GM19324 (cell line): ENCODE measurements around the gene TRAF6.
"Not testable (repeated sequence)": the region's sequence is repeated elsewhere in the genome, so short reads cannot be mapped to it uniquely, and the experiment has no call there.

Experiments
- ATAC-seq: cut with Tn5 transposase; IDR thresholded peaks from one replicate; pipeline ENCODE4 v1.9.1; 2021; ENCODE audit warnings: mild to moderate bottlenecking, moderate library complexity; ENCODE audit not compliant: unreplicated experiment, low FRiP score

Gene TRAF6

GRCh38 chr11:36509694-36510593, at the start of gene TRAF6:
TSS of gene TRAF6 (minus strand) at chr11:36510272. CDS start at chr11:36501515, 8,757 bp downstream.
- ATAC-seq = peak; percentile 98

DNA sequence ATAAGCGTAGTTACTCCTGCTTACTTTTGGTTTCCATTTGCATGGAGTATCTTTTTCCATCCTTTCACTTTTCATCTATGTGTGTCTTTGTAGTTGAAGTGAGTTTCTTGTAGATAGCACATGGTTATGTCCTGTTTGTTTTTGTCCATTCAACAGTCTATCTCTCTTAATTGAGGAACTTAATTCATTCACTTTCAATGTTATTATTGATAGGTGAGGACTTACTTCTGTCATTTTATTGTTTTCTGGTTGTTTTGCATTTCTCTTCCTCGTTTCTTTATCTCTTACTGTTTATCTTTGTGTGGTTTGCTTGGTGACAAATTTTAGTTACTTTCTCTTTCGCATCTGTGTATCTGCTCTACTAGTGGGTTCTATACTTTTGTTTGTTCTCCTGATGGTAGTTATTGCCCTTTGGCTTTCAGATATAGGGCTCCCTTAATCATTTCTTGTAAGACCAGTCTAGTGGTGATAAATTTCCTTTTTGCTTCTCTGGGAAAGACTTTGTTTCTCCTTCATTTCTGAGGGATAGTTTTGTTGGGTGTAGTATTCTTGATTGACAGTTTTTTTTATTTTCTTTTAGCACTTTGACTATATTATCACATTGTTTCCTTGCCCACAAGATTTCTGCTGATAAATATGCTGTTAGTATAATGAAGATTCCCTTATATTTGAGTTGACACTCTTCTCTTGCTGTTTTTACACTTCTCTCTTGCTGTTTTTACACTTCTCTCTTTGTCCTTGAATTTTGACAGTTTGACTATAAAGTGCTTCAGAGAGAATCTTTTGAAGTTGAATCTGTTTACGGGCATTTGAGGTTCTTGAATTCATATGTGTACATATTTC, 48.7 kb upstream of the TRAF6 start:
- peak; percentile 93 for ATAC-seq

DNA sequence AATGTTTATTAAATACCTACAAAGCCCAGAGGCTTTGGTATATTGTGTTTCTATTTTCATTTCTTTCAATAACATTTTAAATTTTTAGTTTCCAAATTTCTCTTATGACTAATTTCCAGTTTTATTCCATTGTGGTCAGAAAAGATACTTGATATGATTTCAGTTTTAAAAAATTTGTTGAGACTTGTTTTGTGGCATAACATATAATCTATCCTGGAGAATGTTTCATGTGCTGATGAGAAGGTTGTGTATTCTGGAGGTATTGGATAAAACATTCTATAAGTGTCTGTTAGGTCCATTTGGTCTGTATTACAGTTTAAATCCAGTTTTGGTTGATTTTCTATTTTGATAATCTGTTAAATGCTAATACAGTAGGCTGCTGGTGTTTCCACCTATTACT, 47.9 kb upstream of the TRAF6 start:
- no peak for ATAC-seq

DNA sequence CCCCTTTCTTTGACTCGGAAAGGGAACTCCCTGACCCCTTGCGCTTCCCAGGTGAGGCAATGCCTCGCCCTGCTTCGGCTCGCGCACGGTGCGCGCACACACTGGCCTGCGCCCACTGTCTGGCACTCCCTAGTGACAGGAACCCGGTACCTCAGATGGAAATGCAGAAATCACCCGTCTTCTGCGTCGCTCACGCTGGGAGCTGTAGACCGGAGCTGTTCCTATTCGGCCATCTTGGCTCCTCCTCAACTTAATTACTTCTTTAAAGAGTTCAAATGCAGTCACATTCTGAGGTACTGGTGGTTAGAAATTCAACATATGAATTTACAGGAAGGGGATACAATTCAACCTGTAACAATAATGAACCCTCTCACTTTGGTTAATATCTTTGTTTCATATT, 47.3 kb upstream of the TRAF6 start:
- not testable (repeated sequence) for ATAC-seq

GRCh38 chr11:36550385-36551115, 40.5 kb upstream of the TRAF6 start:
- ATAC-seq = no peak

DNA sequence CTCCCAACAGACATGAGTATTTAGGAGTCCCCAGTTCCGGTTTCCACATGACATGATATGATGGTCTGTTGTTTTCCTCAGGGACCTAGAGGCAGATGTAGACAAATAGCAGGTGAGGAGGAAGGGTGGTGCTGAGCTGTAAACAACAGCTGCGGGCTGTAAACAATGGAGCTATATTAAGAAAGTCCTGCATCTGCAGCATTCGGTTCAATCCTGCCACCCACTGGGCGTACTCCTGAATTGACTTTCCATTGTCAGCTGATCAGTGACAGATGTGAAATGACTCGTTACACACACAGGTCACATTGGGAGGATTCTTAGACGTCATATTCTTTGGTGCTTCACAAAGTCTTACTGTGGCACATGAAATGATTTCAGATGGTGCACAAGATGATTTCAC, 30.9 kb upstream of the TRAF6 start:
- peak; percentile 96 for ATAC-seq

GRCh38 chr11:36534276-36534840, 24.3 kb upstream of the TRAF6 start:
- no peak for ATAC-seq

DNA sequence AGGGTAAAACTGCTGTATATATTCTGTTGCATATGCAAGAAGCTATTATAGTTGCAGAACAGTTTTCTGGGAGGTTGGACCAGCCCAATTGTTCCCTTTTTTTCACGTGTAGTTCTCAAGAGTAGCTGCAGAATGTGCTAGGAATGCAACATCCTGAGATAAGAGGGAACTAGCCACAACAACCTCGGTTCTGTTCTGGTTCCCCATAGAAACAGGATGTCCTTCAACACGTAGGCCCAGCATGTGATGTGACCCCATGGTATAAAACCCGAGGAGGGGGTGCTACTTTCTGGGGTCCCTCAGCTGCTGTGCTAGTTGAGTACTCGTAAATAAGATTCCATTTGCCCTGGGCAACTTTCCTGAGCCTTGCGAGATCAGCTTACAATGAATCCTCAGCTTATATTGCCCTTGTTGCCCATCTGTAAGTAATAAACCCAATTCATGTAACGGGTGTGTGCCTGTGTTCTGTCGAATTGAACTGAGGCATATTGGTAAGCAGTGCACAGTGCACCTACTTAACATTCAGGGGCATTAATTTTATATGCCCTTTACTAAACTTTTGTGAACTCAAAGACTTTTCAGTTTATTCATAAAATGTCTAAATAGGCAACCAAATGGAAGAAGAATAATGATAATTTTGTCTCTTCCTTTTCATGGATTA, 23.0 kb upstream of the TRAF6 start:
- no peak for ATAC-seq

DNA sequence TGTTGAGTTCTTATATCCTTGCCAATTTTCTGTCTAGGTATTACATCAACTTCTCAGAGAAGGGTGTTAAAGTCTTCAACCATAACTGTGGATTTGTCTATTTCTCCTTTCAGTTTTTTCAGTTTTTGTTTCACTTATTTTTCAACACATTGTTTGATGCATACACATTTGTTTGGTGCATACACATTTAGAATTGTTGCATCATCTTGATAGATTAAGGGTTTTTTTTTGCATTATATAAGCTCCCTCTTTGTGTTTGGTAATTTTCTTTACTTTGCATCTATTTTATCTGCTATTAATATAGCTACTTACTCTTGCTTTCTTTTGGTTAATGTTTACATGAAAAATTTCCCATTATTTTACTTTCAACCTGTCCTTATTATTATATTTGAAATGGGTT, 20.8 kb upstream of the TRAF6 start:
- no peak for ATAC-seq

DNA sequence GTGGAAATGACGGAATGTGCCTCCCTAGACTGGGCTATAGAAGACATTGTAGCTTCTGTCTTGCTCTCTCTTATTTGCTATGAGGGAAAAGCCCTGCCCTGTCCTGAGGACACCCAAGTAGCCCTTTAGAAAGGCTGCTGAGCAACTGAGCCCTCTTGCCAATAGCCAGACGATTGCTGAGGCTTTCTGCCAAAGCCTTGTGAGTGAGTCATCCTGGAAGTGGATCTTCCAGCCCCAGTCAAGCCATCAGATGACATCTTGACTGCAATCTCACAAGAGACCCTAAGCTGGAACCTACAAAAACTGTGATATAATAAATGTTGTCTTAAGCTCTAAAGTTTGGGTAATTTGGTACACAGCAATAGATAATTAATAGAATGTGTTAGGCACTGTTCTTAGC, 3.9 kb upstream of the TRAF6 start:
- no peak for ATAC-seq

DNA sequence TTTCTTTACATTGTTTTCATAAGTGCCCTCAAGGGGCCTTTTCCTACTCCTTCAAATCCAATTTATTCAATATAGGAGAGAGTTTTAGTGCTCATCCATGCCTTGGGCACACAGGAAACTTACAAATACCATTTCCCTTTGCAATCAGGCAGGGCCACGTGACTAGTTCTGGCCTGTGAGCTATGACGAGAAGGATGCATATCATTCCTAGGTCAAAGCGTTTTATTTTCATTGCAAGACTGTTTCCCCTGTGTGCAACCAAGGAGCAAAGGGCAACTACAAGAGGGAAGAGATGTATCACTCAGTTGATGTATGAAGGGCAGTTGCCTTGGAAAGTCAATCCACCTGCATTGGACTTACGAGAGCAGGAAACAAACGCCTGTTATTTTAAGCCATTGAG, 1.9 kb upstream of the TRAF6 start:
- no peak for ATAC-seq

DNA sequence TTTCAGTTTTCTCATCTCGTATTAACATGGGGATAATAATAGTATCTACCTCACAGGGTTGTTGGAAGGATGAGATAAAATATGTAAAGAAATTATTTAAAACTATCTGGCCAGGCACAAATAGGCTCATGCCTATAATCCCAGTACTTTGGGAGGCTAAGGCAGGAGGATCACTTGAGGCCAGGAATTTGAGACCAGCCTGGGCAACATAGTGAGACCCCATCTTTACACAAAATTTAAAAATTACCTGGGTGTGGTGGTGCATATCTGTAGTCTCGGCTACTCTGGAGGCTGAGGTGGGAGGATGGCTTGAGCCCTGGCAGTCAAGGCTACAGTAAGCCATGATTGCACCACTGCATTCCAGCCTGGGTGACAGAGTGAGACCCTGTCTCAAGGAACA, 990 bp upstream of the TRAF6 start:
- ATAC-seq = not testable (repeated sequence)

DNA sequence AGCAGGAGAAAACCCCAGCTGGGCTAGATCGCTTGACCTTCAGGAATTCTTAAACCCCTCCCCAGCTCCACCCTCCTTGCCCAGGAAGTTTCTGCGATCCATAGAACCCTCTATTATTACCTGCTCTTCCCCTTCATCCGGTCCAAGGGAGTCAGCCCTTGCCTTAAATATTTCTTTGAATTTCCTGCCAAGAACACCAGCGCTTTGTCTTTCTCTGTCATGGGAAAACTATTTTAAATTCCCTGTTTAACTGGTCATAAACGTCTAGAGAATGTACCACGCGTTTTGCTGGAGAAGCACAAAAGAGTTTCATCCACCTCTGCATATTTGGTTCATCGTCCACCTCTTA, 496 bp upstream of the TRAF6 start:
- ATAC-seq = no peak

GRCh38 chr11:36509201-36509639, 852 bp downstream of the TRAF6 start:
- ATAC-seq = peak; percentile 12

DNA sequence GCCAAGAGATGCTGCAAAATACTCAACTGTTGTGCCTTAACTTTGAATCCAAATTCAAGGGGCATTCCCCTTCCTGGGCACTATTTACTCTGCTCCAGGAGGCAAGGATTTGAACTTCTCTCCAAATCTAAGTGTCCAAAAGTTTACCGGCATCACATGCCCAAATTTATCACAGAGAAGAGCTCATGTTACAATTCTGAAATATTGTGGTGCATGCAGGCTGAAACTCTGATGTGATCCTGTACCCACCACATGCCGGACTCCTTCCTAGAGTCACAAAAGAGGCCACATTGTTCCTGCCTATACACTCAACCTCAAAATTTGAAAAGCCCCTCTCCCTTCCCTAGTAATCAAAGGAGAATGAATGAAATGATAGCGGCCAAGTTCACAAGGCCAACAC, 1.3 kb downstream of the TRAF6 start:
- ATAC-seq = no peak

DNA sequence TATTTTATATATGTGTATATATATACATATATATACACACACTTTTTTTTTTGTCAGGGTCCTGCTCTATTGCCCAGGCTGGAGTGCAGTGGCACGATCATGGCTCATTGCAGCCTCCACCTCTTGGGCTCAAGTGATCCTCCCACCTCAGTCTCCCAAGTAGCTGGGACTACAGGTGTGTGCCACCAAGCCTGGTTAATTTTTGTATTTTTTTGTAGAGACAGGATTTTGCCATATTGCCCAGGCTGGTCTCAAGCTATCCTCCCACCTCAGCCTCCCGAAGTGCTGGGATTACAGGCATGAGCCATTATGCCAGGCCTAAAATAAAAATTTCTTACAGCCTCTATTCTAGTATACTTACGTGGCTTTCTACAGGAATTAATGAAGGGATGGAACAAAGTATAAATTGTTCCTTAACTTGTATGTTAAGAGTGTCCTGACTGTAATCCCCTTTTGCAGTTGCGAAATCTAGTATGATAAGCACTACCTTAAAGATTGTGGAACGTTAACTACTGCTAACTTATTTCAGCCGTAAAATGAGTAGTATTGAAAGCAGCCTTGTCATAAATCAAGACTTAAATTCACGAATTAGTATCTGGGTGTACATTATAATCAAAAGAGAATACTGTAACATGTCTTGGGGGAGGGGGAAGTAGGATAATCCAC, 2.1 kb downstream of the TRAF6 start:
- no peak for ATAC-seq

GRCh38 chr11:36501236-36501635, 8.8 kb downstream of the TRAF6 start:
- no peak for ATAC-seq

DNA sequence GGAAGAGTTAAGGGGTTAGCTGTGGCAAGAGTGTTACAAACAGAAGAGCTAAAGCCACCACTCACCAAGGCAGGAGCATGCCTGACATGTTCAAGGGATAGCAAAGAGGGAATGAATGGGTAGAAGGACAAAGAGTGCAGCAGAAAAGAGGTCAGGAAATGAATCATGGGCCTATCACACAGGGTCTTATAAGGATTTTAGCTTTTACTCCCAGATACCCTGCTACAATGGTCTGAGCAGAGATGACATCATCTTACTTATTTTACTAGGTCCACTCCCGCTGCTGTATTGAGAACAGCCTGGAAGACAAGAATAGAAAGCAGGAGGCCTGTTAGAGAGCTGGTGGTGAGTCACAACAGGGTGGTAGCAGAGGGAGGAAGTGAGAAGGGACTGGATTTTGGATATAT, 9.8 kb downstream of the TRAF6 start:
- no peak for ATAC-seq

DNA sequence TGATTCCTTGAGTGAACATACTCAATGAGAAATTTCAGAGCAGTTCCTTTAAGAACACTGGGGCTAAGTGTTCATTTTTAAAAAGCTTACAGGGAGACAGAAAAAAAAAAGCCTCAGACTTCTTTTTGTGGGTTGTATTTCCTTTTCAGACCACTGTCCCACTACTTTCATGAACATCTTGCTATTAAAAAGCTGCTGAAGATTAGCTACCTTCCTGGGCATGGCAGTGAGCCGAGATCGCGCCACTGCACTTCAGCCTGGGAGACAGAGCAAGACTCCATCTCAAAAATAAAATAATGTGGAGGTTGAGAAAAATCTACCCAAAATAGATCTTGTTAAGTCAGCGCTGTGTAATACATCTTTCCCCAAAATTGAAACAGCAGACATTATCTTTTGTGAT, 10.8 kb downstream of the TRAF6 start:
- ATAC-seq = no peak

DNA sequence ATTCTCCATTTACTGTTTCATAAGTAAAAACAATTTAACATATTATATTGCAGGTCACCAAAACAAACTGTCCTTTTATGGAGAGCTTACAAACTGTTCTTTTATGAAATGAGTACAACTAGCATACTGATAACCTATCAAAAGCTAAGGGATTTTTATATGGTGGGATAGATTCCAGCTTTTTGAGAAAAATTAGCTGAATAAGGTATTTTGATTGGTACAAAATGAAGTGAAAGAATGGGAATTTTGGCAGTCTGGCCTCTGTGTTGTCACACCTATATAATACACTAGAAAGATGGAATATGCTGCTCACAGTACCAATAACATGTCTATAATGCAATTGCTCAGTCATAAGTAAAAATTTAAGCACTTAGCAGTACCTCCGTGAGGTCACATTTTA, 11.4 kb downstream of the TRAF6 start:
- ATAC-seq = no peak
